Activated naive CD8-positive, alpha-beta T cell treated with anti-CD3 and anti-CD28 coated beads for 36 hours (primary cell): ENCODE results near the gene ACYP2. TPM values are rescaled to one million over a fixed set of nuclear protein-coding genes. Genes with fewer than 3 reads are reported as not detected.
A peak's percentile ranks its signal among the peaks of the same experiment; 100 is the strongest.
"Not testable (repeated sequence)": the region's sequence is repeated elsewhere in the genome, so short reads cannot be mapped to it uniquely, and the experiment has no call there.

Experiments used
- DNase-seq: peaks from one replicate; pipeline ENCODE4 v3.0.0; 2021
- H3K27ac Mint-ChIP-seq: one replicate; pipeline ENCODE4 v1.8.0; 2022; ENCODE audit warnings: mild to moderate bottlenecking, moderate library complexity, mixed read lengths
- H3K27me3 Mint-ChIP-seq: one replicate; pipeline ENCODE4 v1.8.0; 2022; ENCODE audit warnings: mild to moderate bottlenecking, mixed read lengths
- H3K36me3 Mint-ChIP-seq: one replicate; pipeline ENCODE4 v1.8.0; 2021; ENCODE audit warnings: mild to moderate bottlenecking, mixed read lengths
- H3K4me1 Mint-ChIP-seq: one replicate; pipeline ENCODE4 v1.8.0; 2021; ENCODE audit warnings: mixed read lengths
- H3K4me3 Mint-ChIP-seq: one replicate; pipeline ENCODE4 v1.8.0; 2022; ENCODE audit warnings: mild to moderate bottlenecking, moderate library complexity, mixed read lengths
- H3K9me3 Mint-ChIP-seq: one replicate; pipeline ENCODE4 v1.8.0; 2022; ENCODE audit warnings: mixed read lengths
- total RNA-seq, 2 experiments: library from RNA; stranded (reverse); gene quantifications; one replicate each; pipeline ENCODE4 v1.2.3, GENCODE V29; 2021

ACYP2 gene
- total RNA-seq, 2 experiments from 2014 or later, result 6.2 to 7.5 TPM

DNA sequence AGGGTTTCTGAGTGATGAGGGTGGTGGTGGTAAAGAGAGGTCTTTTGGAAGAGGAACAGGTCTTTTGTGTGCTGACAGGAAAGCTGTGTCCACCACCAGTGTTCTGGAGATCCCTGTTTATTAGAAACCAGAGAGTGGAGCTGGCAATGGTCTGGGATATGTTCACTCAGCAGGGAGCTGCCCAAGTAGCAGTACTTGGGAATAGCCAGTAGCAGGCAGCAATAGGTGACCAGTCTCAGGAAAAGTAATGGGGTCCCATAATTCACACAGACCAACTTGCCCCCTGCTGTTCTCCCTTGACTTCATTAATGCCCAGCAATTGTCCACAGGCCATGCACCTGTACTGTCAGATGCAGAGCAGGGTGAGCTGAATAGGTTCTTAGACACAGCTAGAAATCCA is 138.8 kb downstream of the ACYP2 start:
- H3K27me3 Mint-ChIP-seq, result no peaks in the 10 kb centered on the region
- no peaks in the 10 kb centered on the region for H3K9me3 Mint-ChIP-seq
- peaks cover 12% of the 10 kb centered on the region for H3K36me3 Mint-ChIP-seq
- no peaks in the 10 kb centered on the region for H3K4me1 Mint-ChIP-seq
- no peak overlapping the region for H3K4me3 Mint-ChIP-seq
- no peak for DNase-seq
- no peak overlapping the region for H3K27ac Mint-ChIP-seq

DNA sequence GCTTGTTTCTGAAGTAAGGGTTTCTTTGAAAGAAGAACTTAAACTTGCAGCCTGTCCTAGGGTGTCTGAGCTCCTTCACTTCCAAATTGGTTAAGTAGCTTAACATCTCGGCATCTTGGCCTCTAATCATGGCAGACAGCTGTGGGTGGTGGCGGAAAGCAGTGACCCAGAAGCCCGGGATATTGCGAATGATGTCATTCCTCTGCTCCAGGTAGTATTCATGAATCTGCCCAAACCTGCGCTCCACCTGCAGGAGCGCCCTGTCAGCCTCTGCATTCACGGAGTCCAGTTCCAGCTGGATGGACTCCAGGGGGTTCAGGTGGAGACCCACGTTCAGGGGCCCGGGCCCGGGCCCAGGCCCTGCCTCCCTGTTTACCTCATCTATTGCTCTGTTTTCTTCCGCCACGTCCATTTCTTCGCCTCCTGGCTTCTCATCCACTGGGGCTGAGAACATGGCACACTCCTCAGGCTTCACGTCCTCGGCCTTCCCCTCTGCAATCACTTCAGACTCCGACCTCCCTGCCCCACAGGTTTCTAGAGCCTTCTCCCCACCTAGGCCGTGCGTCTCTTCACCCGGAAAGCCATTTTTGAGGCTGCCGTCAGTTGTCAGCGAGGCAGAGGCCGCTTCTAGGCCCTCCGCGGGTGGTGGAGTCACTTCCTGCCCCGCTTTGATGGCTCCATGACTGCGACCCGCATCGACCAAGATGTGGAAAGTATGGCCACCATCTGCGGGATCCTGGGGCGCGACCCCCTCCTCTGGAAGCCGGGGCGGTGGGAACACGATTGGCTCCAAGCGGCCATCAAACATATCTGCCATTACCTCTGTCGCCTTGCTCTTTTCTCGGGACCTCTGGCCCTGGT is 140.0 kb downstream of the ACYP2 start:
- H3K4me3 Mint-ChIP-seq, result no peak overlapping the region
- no peaks in the 10 kb centered on the region for H3K27me3 Mint-ChIP-seq
- H3K36me3 Mint-ChIP-seq, result peaks cover 12% of the 10 kb centered on the region
- no peak for DNase-seq
- H3K27ac Mint-ChIP-seq, result no peak overlapping the region
- H3K4me1 Mint-ChIP-seq, result no peaks in the 10 kb centered on the region
- no peaks in the 10 kb centered on the region for H3K9me3 Mint-ChIP-seq

DNA sequence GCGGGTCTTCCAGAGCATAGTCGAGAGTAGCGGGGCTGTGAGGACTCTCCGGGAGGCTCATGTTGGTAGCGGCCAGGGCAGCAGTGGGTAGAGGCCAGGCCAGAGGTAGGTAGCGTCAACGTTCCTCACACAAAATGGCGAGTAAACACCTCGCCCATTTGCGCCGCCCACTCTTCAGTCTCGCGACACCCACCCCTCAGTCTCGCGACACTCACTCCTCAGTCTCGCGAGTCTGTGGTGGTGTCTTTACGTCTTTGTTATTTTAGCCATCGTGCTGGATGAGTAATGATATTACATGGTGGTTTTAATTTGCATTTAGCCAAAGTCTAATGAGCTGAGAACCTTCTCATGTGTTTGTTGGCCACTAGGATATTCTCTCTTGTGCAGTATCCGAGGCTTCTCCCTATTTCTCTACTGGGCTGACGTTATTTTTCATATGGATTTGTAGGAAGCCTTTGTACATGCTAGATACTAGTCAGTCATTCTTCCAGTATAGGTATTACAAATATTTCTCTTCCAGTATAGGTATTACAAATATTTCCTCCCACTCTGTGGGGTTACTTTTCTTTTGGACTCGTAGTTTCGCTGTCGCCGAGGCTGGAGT is 140.8 kb downstream of the ACYP2 start, which contains the start of gene TSPYL6:
TSS of gene TSPYL6 (minus strand) at position 139 of the 604 bp plus-strand sequence. CDS start at position 61, 78 bp downstream.
- H3K36me3 Mint-ChIP-seq, result peaks cover 12% of the 10 kb centered on the region
- no peak within 1 kb of the TSS for H3K27ac Mint-ChIP-seq
- no peaks in the 10 kb centered on the region for H3K9me3 Mint-ChIP-seq
- DNase-seq, result no peak
- no peaks in the 10 kb centered on the region for H3K4me1 Mint-ChIP-seq
- no peaks in the 10 kb centered on the region for H3K27me3 Mint-ChIP-seq
- no peak within 1 kb of the TSS for H3K4me3 Mint-ChIP-seq

DNA sequence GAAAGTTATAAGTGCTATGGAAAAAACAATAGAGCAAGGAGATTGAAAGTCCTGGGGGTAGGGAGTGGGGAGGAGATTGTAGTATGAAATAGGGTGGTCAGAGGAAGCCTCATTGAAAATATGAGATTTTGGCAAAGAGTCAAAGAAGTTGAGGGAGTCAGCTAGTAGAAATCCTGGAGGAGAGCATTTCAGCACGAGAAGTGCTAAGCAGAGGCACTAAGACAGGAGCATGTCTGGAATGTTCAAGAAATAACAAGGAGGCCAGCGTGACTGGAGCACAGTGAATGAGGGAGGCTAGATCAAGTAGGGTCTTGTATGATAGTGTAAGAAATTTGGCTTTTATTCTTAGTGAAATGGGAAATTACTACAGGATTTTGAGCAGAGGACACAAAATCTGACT is 142.8 kb downstream of the ACYP2 start:
- DNase-seq, result no peak
- no peaks in the 10 kb centered on the region for H3K27me3 Mint-ChIP-seq
- H3K9me3 Mint-ChIP-seq, result no peaks in the 10 kb centered on the region
- H3K36me3 Mint-ChIP-seq, result peaks cover 16% of the 10 kb centered on the region
- no peaks in the 10 kb centered on the region for H3K4me1 Mint-ChIP-seq
- no peak overlapping the region for H3K4me3 Mint-ChIP-seq
- H3K27ac Mint-ChIP-seq, result no peak overlapping the region

DNA sequence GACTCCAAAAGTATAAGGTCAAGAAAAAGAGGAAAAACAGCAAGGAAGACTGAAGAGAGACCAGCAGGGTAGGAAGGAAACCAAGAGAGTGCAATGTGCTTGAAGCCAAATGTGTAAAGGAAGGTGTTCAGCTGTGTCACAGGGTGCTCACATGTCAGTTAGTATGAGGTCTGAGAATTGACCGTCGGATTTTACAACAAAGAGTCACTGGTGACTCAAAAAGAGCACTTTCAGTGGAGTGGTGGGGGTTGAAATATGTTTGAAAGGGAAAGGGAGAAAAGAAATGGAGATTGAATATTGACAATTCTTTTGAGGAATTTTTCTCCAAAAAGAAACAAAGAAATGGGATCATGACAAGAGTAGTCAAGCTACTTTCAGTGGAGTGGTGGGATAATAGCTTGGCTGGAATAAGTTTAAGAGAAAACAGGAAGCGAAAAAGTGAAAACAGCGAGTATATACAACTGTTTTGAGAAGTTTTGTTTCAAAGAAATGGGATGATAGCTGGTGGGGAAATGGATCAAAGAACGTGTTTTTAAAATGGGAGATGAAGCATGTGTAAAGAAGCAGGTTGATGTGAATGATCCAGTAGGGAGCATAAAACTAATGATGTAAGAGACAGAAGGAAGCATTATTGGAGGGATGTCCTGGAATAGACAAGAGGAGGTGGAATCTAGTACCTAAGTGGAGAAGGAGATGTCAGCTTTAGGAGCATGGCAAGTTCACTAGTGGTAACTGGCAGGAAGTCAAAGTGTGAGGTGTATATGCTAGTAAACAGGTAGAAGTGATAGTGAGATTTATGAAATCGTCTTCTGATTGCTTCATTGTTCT is 144.2 kb downstream of the ACYP2 start:
- H3K27ac Mint-ChIP-seq, result no peak overlapping the region
- peaks cover 13% of the 10 kb centered on the region for H3K36me3 Mint-ChIP-seq

DNA sequence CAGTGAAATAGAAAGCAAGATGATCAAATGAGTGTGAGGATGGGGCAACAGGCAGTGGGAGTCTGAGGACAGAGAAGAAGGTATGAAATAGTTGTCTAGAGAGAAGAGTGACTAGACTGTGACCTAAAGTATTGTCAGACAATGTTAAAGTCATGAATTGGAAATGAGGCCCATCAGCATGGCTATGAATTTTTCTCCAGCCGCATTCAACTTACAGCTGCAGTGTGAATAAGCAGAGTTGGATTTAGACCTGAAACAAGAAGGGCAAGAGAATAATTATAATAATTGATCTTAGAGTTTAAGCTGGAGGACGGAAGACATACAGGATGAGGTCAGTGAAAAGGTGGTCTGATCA is 144.8 kb downstream of the ACYP2 start:
- no peaks in the 10 kb centered on the region for H3K27me3 Mint-ChIP-seq

More for the DNA sequence above, 144.2 kb downstream of the ACYP2 start:
- Mint-ChIP-seq H3K4me1 (no peaks in the 10 kb centered on the region), H3K27me3 (no peaks in the 10 kb centered on the region), H3K9me3 (peaks cover 8% of the 10 kb centered on the region), H3K4me3 (no peak overlapping the region)
- no peak for DNase-seq

DNA sequence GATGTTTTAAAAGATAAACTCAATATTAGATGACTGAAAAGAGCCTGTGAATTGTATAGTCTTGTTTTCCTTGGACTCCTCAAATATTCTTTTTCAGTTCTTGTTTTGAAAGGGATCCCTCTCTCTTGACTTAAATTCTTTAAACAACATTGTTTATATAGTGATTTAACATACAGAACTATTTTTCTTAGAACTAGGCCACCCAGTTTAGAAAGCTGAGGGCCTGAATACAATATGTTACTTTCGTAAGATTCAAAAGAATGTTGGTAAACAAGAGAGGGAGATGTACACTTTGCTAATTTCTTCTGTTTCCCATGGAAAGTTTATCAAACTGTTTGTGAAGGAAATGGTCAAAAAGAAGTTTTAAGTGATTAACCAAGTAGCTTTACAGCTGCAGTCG is 146.1 kb downstream of the ACYP2 start:
- Mint-ChIP-seq H3K36me3 (peaks cover 19% of the 10 kb centered on the region), H3K27me3 (no peaks in the 10 kb centered on the region), H3K4me1 (no peaks in the 10 kb centered on the region), H3K4me3 (no peak overlapping the region), H3K27ac (no peak overlapping the region), H3K9me3 (peaks cover 16% of the 10 kb centered on the region)
- no peak for DNase-seq

More for the DNA sequence above, 144.8 kb downstream of the ACYP2 start:
- peaks cover 18% of the 10 kb centered on the region for H3K36me3 Mint-ChIP-seq
- no peak overlapping the region for H3K4me3 Mint-ChIP-seq
- H3K4me1 Mint-ChIP-seq, result no peaks in the 10 kb centered on the region
- H3K27ac Mint-ChIP-seq, result no peak overlapping the region
- no peak for DNase-seq
- peaks cover 13% of the 10 kb centered on the region for H3K9me3 Mint-ChIP-seq

DNA sequence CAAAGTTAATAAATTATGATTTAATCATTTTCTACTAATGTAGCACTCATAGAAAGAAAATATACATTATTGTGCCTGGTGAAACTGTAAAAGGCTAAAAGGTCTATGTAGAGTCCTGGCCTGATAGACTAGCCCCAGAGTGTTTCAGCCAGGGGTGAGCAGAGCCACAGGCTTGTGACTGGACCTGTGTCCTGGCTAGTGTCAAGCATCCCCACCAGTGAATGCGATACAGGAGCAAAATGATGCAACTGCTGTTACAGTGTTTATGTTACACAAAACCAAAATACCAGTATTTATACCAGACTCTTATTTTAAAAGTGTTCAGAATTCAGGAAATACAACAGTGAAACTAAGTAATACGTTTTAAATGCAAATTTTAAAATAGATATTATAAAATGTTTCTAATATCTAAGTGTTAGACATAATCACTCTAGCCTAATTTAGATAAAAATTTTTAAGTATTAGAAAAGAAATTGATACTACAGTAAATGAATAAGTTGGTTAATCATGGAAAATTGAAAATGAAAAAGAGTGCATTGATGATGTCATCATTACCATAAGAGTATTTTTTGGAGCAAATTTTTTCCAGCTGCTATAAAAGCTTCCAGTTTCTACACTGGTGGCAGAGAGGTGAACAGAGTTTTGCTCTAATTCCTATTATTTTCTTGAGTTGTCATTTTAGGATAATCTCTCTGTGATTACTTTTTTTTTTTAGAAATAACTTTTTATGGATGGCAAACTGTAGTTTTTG is 146.8 kb downstream of the ACYP2 start:
- H3K9me3 Mint-ChIP-seq, result peaks cover 17% of the 10 kb centered on the region
- peaks cover 19% of the 10 kb centered on the region for H3K36me3 Mint-ChIP-seq
- DNase-seq, result no peak
- no peaks in the 10 kb centered on the region for H3K27me3 Mint-ChIP-seq
- no peaks in the 10 kb centered on the region for H3K4me1 Mint-ChIP-seq
- no peak overlapping the region for H3K27ac Mint-ChIP-seq
- H3K4me3 Mint-ChIP-seq, result no peak overlapping the region

DNA sequence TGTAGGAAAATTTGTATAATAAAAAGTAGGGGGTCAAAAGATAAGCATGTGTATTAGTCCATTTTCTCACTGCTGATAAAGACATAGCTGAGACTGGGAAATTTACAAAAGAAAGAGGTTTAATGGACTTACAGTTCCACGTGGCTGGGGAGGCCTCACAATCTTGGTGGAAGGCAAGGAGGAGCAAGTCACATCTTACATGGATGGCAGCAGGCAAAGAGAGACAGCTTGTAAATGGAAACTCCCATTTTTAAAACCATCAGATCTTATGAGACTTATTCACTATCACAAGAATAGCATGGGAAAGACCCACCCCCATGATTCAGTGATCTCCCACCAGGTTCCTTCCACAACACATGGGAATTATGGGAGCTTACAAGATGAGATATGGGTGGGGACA is 149.7 kb downstream of the ACYP2 start:
- not testable (repeated sequence) for H3K27ac Mint-ChIP-seq, DNase-seq, H3K4me1 Mint-ChIP-seq, H3K27me3 Mint-ChIP-seq, H3K4me3 Mint-ChIP-seq
- Mint-ChIP-seq H3K9me3 (peaks cover 17% of the 10 kb centered on the region), H3K36me3 (peaks cover 19% of the 10 kb centered on the region)

DNA sequence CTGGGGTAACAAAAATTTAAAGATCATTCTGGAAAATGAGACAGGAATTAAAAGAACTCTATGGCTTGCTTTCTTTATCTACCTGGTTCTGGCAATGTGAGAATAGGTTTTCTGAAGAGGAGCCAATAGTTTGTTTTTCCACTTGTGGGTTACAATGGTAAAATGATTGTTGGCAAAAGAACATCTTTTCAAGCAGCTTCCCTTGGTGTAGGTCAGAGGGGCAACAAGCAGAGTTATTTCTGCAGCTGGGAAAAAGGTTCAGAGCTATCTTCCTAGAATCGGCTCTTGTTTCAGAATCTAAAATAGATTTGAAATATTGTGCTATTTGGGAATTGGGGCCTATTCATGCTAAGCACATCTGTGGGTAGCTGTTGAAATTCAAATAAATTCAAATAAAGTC is 152.2 kb downstream of the ACYP2 start:
- H3K9me3 Mint-ChIP-seq, result peaks cover 17% of the 10 kb centered on the region
- no peak overlapping the region for H3K4me3 Mint-ChIP-seq
- no peak overlapping the region for H3K27ac Mint-ChIP-seq
- DNase-seq, result no peak
- peaks cover 2% of the 10 kb centered on the region for H3K4me1 Mint-ChIP-seq
- peaks cover 20% of the 10 kb centered on the region for H3K36me3 Mint-ChIP-seq
- H3K27me3 Mint-ChIP-seq, result no peaks in the 10 kb centered on the region

DNA sequence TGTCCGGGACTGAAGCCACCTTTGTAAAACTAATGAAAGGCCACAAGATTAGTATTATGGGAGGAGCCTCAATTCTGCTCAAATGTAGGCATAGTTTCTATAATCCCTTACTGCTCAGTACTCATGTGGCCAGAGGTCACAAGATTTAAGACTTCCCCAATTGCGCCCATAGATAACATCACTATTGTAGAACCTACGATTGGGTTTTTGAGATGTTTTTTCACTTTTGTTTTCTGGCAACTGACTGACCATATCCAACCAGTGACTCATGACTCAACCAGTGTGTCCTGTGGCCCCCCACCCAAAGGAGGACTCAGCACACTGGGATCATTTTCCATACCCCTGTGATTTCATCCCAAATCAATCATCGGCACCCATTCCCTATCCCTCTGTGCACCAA is 155.8 kb downstream of the ACYP2 start:
- DNase-seq, result no peak
- peaks cover 14% of the 10 kb centered on the region for H3K4me1 Mint-ChIP-seq
- H3K9me3 Mint-ChIP-seq, result peaks cover 3% of the 10 kb centered on the region
- H3K27me3 Mint-ChIP-seq, result no peaks in the 10 kb centered on the region
- peaks cover 9% of the 10 kb centered on the region for H3K36me3 Mint-ChIP-seq
- H3K27ac Mint-ChIP-seq, result no peak overlapping the region
- no peak overlapping the region for H3K4me3 Mint-ChIP-seq

DNA sequence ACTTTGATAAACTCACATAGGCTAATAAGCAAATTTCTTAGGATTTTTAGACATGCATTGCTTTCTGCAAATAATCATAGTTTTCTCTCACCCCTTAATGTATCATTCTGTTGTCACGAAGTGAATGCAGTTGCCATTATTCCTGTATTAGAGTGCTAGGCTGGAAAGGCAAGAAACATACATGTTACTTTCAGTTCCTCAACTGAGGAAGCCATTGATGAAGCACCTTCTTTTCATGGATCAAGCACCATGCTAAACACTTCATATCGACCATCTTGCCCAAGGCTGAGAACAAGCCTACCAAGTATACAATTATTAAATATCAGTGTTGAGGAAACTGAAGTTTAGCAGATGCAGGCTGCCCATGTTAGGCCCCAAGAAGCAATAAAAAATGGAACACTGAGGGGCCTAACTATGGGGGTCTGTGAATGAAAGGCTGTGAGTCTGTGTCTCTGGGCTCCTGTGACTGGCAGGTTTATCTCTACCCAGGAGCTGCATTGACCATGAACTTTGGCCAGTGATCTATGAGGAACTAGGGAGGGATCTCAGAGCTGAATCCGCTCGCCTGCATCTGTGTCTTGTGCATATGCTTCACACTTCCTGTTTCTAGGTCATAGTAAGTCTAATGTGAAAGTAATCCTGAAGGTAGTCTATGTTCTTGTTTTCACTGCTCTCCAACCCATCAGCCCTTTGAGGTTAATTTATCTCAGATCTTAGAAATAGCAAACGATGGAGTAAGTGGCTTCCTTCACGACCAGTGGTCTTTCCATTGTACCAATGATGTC is 156.6 kb downstream of the ACYP2 start:
- DNase-seq, result no peak
- Mint-ChIP-seq H3K9me3 (peaks cover 2% of the 10 kb centered on the region), H3K4me3 (no peak overlapping the region)

DNA sequence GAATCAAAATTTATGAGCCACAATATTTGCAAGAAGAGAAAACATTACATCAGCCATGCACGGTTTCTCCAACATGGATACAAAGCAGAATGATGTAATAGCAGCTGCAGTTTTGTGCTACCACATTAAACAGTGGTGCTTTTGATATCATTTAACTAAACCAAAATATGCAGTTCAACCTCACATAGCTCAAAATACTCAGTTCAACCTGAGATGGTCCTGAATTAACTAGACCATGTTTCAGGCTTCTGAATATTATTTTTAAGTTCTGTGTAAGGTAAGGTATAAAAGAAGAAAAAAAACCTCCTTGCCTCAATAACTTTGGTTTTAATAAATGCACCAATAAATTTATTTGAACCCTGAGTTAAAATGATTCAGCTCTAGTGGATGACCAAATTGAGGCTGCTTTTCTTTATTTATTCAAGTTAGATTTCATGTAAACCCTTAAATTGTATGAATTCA is 159.4 kb downstream of the ACYP2 start:
- H3K4me3 Mint-ChIP-seq, result no peak overlapping the region
- H3K9me3 Mint-ChIP-seq, result peaks cover 2% of the 10 kb centered on the region
- DNase-seq, result no peak
- no peaks in the 10 kb centered on the region for H3K27me3 Mint-ChIP-seq
- peak overlapping the region; percentile 74 for H3K27ac Mint-ChIP-seq
- H3K36me3 Mint-ChIP-seq, result peaks cover 9% of the 10 kb centered on the region
- H3K4me1 Mint-ChIP-seq, result peaks cover 15% of the 10 kb centered on the region

More for the DNA sequence above, 156.6 kb downstream of the ACYP2 start:
- Mint-ChIP-seq H3K36me3 (peaks cover 9% of the 10 kb centered on the region), H3K4me1 (peaks cover 15% of the 10 kb centered on the region), H3K27ac (no peak overlapping the region), H3K27me3 (no peaks in the 10 kb centered on the region)

DNA sequence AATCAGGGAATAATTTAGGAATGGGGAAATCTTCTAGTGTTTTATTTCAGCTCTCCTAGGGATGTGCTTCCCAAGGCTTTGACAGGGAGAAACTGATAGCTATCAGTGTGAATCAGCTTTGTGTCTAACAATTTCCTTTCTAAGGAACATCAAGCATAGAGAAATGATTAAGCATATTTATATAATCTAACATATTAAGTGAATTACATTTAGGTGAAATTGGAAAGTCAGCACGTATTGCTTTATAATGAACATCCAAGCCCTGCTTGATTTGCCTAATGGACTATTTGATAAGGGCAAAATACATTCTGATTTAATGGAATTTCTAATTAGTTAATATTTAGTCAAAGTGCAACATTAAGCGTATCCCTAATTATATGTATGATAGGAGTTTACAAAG is 160.1 kb downstream of the ACYP2 start:
- Mint-ChIP-seq H3K27me3 (no peaks in the 10 kb centered on the region), H3K4me3 (no peak overlapping the region), H3K36me3 (peaks cover 9% of the 10 kb centered on the region), H3K4me1 (peaks cover 15% of the 10 kb centered on the region), H3K9me3 (peaks cover 2% of the 10 kb centered on the region), H3K27ac (no peak overlapping the region)
- no peak for DNase-seq
